Measurements from ENCODE around the gene PRTG.

GRCh38 chr15:55587321-55588069, 155.5 kb downstream of the PRTG start:
- no peak for TF ChIP-seq CTCF (conservative IDR thresholded peaks at IDR 0.05 in 1 of 2, IDR thresholded peaks at IDR 0.05 in 1 of 2; ENCODE audit: low read depth in 1 of 2, low read length in 2 of 2)
- TF ChIP-seq EZH2 (IDR thresholded peaks at IDR 0.05; ENCODE audit: low read length, missing control alignments) = no peak

All from fibroblast of lung (primary cell).